ENCODE results near the gene PRF1.

- TF ChIP-seq POLR2A (IDR thresholded peaks at IDR 0.05), result no peak
- TF ChIP-seq, protein P1, sequence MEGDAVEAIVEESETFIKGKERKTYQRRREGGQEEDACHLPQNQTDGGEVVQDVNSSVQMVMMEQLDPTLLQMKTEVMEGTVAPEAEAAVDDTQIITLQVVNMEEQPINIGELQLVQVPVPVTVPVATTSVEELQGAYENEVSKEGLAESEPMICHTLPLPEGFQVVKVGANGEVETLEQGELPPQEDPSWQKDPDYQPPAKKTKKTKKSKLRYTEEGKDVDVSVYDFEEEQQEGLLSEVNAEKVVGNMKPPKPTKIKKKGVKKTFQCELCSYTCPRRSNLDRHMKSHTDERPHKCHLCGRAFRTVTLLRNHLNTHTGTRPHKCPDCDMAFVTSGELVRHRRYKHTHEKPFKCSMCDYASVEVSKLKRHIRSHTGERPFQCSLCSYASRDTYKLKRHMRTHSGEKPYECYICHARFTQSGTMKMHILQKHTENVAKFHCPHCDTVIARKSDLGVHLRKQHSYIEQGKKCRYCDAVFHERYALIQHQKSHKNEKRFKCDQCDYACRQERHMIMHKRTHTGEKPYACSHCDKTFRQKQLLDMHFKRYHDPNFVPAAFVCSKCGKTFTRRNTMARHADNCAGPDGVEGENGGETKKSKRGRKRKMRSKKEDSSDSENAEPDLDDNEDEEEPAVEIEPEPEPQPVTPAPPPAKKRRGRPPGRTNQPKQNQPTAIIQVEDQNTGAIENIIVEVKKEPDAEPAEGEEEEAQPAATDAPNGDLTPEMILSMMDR (IDR thresholded peaks at IDR 0.05), result no peak
- no peak for TF ChIP-seq EP300 (IDR thresholded peaks at IDR 0.05)
Measured at GRCh38 chr10:70629338-70629737, 26.8 kb upstream of the PRF1 start.

Measured in tibial nerve (tissue), 4 donors.